HEK293 (cell line): Measurements from ENCODE around the gene MRPS18B.

ENCODE experiments used
- ELK4 ChIP-seq: IDR thresholded peaks from 2 replicates; pipeline ENCODE4 v1.6.1; 2011; ENCODE audit warnings: mild to moderate bottlenecking, low read depth, low read length, borderline replicate concordance
- GLIS1 ChIP-seq: fragments of 450-650 bp; formaldehyde crosslinking; IDR thresholded peaks from 2 replicates; pipeline ENCODE4 v1.5.1; 2016; ENCODE audit warnings: missing biosample characterization, missing genetic modification characterization
- KLF16 ChIP-seq: fragments of 450-650 bp; formaldehyde crosslinking; IDR thresholded peaks from 2 replicates; pipeline ENCODE4 v1.5.1; 2017; ENCODE audit warnings: missing biosample characterization, missing genetic modification characterization
- KLF7 ChIP-seq: fragments of 450-650 bp; formaldehyde crosslinking; IDR thresholded peaks from 2 replicates; pipeline ENCODE4 v1.5.1; 2016; ENCODE audit warnings: missing biosample characterization, missing genetic modification characterization, borderline replicate concordance
- PATZ1 ChIP-seq: fragments of 450-650 bp; formaldehyde crosslinking; IDR thresholded peaks from 2 replicates; pipeline ENCODE4 v1.5.1; 2016; ENCODE audit warnings: missing biosample characterization, missing genetic modification characterization
- PBX3 ChIP-seq: sonication (generic); formaldehyde crosslinking; IDR thresholded peaks from 2 replicates; pipeline ENCODE4 v1.8.1; 2022; ENCODE audit warnings: mild to moderate bottlenecking, moderate library complexity, missing genetic modification reagents
- PRDM1 ChIP-seq: fragments of 450-650 bp; formaldehyde crosslinking; IDR thresholded peaks from 2 replicates; pipeline ENCODE4; 2016; ENCODE audit warnings: missing biosample characterization, missing genetic modification characterization
- SP7 ChIP-seq: fragments of 450-650 bp; formaldehyde crosslinking; IDR thresholded peaks from 2 replicates; pipeline ENCODE4 v1.5.1; 2016; ENCODE audit warnings: missing biosample characterization, missing genetic modification characterization
- YY1 ChIP-seq: fragments of 450-650 bp; formaldehyde crosslinking; IDR thresholded peaks from 2 replicates; pipeline ENCODE4 v1.5.1; 2018; ENCODE audit warnings: missing biosample characterization, missing genetic modification characterization
- ZBTB48 ChIP-seq: fragments of 450-650 bp; formaldehyde crosslinking; IDR thresholded peaks from 2 replicates; pipeline ENCODE4 v1.5.1; 2016; ENCODE audit warnings: missing biosample characterization, missing genetic modification characterization
- ZBTB8A ChIP-seq: fragments of 450-650 bp; formaldehyde crosslinking; IDR thresholded peaks from 2 replicates; pipeline ENCODE4 v1.5.1; 2016; ENCODE audit warnings: missing biosample characterization, missing genetic modification characterization
- ZNF112 ChIP-seq: fragments of 450-650 bp; formaldehyde crosslinking; IDR thresholded peaks from 2 replicates; pipeline ENCODE4 v1.5.0; 2017; ENCODE audit warnings: missing biosample characterization, missing genetic modification characterization
- ZNF16 ChIP-seq: fragments of 450-650 bp; formaldehyde crosslinking; IDR thresholded peaks from 2 replicates; pipeline ENCODE4 v1.5.1; 2016; ENCODE audit warnings: low read depth, missing biosample characterization, missing genetic modification characterization
- ZNF184 ChIP-seq: fragments of 450-650 bp; IDR thresholded peaks from 2 replicates; pipeline ENCODE4 v1.5.1; 2018; ENCODE audit warnings: missing biosample characterization, mild to moderate bottlenecking, missing genetic modification characterization
- ZNF221 ChIP-seq: fragments of 450-650 bp; formaldehyde crosslinking; IDR thresholded peaks from 2 replicates; pipeline ENCODE4 v1.5.1; 2017; ENCODE audit warnings: missing biosample characterization, missing genetic modification characterization, borderline replicate concordance
- ZNF266 ChIP-seq: fragments of 450-650 bp; formaldehyde crosslinking; IDR thresholded peaks from 2 replicates; pipeline ENCODE4 v1.5.1; 2016; ENCODE audit warnings: missing biosample characterization, missing genetic modification characterization, low read depth
- ZNF274 ChIP-seq, 2 experiments: fragments of 200-500 bp in 1 of 2; fragments of 450-650 bp in 1 of 2; sonication (Bioruptor generic) in 1 of 2; formaldehyde crosslinking in 1 of 2; IDR thresholded peaks; 2 replicates each; pipeline versions ENCODE4 v1.5.1 to v1.6.1; 2014 to 2016; ENCODE audit warnings: borderline replicate concordance in 1 of 2, inconsistent platforms in 1 of 2, low read length in 1 of 2, missing biosample characterization in 1 of 2, missing genetic modification characterization in 1 of 2
- ZNF292 ChIP-seq: fragments of 450-650 bp; formaldehyde crosslinking; IDR thresholded peaks from 2 replicates; pipeline ENCODE4 v1.5.1; 2016; ENCODE audit warnings: low read depth, missing biosample characterization, missing genetic modification characterization, borderline replicate concordance
- ZNF501 ChIP-seq: fragments of 450-650 bp; formaldehyde crosslinking; IDR thresholded peaks from 2 replicates; pipeline ENCODE4 v1.5.1; 2016; ENCODE audit warnings: missing biosample characterization, missing genetic modification characterization
- ZNF514 ChIP-seq: fragments of 450-650 bp; formaldehyde crosslinking; IDR thresholded peaks from 2 replicates; pipeline ENCODE4 v1.5.1; 2016; ENCODE audit warnings: missing biosample characterization, missing genetic modification characterization
- ZNF621 ChIP-seq: fragments of 450-650 bp; formaldehyde crosslinking; IDR thresholded peaks from 2 replicates; pipeline ENCODE4 v1.5.1; 2017; ENCODE audit warnings: missing biosample characterization, missing genetic modification characterization
- ZNF623 ChIP-seq: fragments of 450-650 bp; formaldehyde crosslinking; IDR thresholded peaks from 2 replicates; pipeline ENCODE4 v1.5.1; 2016; ENCODE audit warnings: missing biosample characterization, missing genetic modification characterization
- ZNF626 ChIP-seq: fragments of 450-650 bp; sonication (Bioruptor Pico); formaldehyde crosslinking; IDR thresholded peaks from 2 replicates; pipeline ENCODE4 v1.5.1; 2018; ENCODE audit warnings: missing biosample characterization, missing genetic modification characterization, inconsistent platforms
- ZNF660 ChIP-seq: fragments of 450-650 bp; IDR thresholded peaks from 2 replicates; pipeline ENCODE4 v1.5.1; 2018; ENCODE audit warnings: missing biosample characterization, mild to moderate bottlenecking, missing genetic modification characterization
- ZNF701 ChIP-seq: fragments of 450-650 bp; formaldehyde crosslinking; IDR thresholded peaks from 2 replicates; pipeline ENCODE4 v1.5.1; 2016; ENCODE audit warnings: missing biosample characterization, missing genetic modification characterization
- ZXDB ChIP-seq: fragments of 450-650 bp; formaldehyde crosslinking; IDR thresholded peaks from 2 replicates; pipeline ENCODE4 v1.5.1; 2016; ENCODE audit warnings: missing biosample characterization, missing genetic modification characterization
- TF ChIP-seq, protein P1 (sequence below): fragments of 450-650 bp; formaldehyde crosslinking; IDR thresholded peaks from 2 replicates; pipeline ENCODE4 v1.5.1; 2017; ENCODE audit warnings: missing biosample characterization, missing genetic modification characterization
- TF ChIP-seq, protein P2 (sequence below): fragments of 450-650 bp; formaldehyde crosslinking; IDR thresholded peaks from 2 replicates; pipeline ENCODE4 v1.5.1; 2016; ENCODE audit warnings: missing biosample characterization, missing genetic modification characterization
- TF ChIP-seq, protein P3 (sequence below): fragments of 450-650 bp; formaldehyde crosslinking; IDR thresholded peaks from 2 replicates; pipeline ENCODE4 v1.5.1; 2016; ENCODE audit warnings: missing biosample characterization, missing genetic modification characterization
- TF ChIP-seq, protein P4 (sequence below): fragments of 450-650 bp; formaldehyde crosslinking; IDR thresholded peaks from 2 replicates; pipeline ENCODE4 v1.5.1; 2016; ENCODE audit warnings: missing biosample characterization, missing genetic modification characterization

Gene MRPS18B

DNA sequence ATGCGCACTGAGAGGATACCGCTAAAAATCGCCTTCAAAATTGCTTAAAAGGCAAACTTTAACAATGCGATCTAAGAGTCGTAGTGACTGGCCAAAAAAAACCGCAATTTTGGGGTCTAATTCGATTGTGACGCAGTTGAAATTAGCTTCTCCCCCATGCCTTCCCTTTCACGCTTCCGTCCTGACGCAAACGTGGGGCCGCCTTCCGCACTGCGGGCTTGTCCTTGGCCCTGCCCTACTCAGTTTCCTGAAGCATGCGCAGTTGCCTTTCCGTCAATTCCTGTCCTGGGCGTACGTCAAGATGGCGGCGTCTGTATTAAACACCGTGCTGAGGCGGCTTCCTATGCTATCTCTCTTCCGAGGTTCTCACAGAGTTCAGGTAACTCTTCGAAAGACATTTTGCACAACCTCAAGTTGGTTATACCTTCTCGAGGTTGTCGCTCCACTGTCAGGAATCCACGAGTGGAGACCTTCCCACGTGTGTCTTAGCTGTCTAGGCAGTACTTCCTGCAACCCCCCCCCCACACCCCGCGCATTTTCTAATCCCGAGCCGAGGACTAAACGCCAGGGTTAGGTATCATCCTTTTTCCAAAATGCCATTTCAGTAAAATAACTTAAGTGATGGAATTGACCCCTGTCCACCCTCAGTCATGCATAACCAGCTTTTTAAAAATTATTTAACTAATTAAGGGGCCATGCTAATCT is at the start of gene MRPS18B (continued):
- no peak for TF ChIP-seq PRDM1 (tag by site-specific recombination)
- TF ChIP-seq, protein P1, sequence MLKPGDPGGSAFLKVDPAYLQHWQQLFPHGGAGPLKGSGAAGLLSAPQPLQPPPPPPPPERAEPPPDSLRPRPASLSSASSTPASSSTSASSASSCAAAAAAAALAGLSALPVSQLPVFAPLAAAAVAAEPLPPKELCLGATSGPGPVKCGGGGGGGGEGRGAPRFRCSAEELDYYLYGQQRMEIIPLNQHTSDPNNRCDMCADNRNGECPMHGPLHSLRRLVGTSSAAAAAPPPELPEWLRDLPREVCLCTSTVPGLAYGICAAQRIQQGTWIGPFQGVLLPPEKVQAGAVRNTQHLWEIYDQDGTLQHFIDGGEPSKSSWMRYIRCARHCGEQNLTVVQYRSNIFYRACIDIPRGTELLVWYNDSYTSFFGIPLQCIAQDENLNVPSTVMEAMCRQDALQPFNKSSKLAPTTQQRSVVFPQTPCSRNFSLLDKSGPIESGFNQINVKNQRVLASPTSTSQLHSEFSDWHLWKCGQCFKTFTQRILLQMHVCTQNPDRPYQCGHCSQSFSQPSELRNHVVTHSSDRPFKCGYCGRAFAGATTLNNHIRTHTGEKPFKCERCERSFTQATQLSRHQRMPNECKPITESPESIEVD = no peak
- 0 out of 2 replicates have a peak, but pooled peaks have one; percentile 9 for TF ChIP-seq ZBTB8A (tag by site-specific recombination)
- TF ChIP-seq KLF16 (tag by site-specific recombination) = no peak
- TF ChIP-seq, protein P2, sequence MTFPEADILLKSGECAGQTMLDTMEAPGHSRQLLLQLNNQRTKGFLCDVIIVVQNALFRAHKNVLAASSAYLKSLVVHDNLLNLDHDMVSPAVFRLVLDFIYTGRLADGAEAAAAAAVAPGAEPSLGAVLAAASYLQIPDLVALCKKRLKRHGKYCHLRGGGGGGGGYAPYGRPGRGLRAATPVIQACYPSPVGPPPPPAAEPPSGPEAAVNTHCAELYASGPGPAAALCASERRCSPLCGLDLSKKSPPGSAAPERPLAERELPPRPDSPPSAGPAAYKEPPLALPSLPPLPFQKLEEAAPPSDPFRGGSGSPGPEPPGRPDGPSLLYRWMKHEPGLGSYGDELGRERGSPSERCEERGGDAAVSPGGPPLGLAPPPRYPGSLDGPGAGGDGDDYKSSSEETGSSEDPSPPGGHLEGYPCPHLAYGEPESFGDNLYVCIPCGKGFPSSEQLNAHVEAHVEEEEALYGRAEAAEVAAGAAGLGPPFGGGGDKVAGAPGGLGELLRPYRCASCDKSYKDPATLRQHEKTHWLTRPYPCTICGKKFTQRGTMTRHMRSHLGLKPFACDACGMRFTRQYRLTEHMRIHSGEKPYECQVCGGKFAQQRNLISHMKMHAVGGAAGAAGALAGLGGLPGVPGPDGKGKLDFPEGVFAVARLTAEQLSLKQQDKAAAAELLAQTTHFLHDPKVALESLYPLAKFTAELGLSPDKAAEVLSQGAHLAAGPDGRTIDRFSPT (tag by site-specific recombination) = no peak
- TF ChIP-seq GLIS1 (tag by site-specific recombination) = no peak
- TF ChIP-seq ZNF626 = no peak
- TF ChIP-seq ZNF623 (tag by site-specific recombination) = no peak
- peak; percentile 79; the same call in 1 of the 2 replicates for TF ChIP-seq ZNF501 (tag by site-specific recombination)
- TF ChIP-seq ZNF621 (tag by site-specific recombination) = no peak
- TF ChIP-seq ZNF184 (tag by site-specific recombination) = 0 out of 2 replicates have a peak, but pooled peaks have one; percentile 19
- peak; percentile 73 for TF ChIP-seq PATZ1 (tag by site-specific recombination)
- TF ChIP-seq YY1 (tag by site-specific recombination) = peak; percentile 93
- peak; percentile 87 for TF ChIP-seq ELK4
- TF ChIP-seq ZBTB48 (tag by site-specific recombination) = no peak
- no peak for TF ChIP-seq ZNF221 (tag by site-specific recombination)
- TF ChIP-seq ZXDB (tag by site-specific recombination) = peak; percentile 93
- peak; percentile 78; the same call in 1 of the 2 replicates for TF ChIP-seq ZNF660
- no peak for TF ChIP-seq ZNF701 (tag by site-specific recombination)
- TF ChIP-seq ZNF266 (tag by site-specific recombination) = no peak
- TF ChIP-seq, protein P3, sequence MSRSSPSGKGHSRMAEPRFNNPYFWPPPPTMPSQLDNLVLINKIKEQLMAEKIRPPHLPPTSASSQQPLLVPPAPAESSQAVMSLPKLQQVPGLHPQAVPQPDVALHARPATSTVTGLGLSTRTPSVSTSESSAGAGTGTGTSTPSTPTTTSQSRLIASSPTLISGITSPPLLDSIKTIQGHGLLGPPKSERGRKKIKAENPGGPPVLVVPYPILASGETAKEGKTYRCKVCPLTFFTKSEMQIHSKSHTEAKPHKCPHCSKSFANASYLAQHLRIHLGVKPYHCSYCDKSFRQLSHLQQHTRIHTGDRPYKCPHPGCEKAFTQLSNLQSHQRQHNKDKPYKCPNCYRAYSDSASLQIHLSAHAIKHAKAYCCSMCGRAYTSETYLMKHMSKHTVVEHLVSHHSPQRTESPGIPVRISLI (tag by site-specific recombination) = no peak
- TF ChIP-seq ZNF514 (tag by site-specific recombination) = no peak
- peak; percentile 61; the same call in 1 of the 2 replicates for TF ChIP-seq KLF7 (tag by site-specific recombination)
- no peak for TF ChIP-seq ZNF112 (tag by site-specific recombination)
- TF ChIP-seq ZNF16 (tag by site-specific recombination) = no peak
- TF ChIP-seq ZNF292 (tag by site-specific recombination) = no peak
- TF ChIP-seq, protein P4, sequence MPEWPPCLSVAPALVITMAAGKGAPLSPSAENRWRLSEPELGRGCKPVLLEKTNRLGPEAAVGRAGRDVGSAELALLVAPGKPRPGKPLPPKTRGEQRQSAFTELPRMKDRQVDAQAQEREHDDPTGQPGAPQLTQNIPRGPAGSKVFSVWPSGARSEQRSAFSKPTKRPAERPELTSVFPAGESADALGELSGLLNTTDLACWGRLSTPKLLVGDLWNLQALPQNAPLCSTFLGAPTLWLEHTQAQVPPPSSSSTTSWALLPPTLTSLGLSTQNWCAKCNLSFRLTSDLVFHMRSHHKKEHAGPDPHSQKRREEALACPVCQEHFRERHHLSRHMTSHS (tag by site-specific recombination) = no peak
- 0 out of 2 replicates have a peak, but pooled peaks have one; percentile 44 for TF ChIP-seq PBX3
- peak; percentile 75 for TF ChIP-seq SP7 (tag by site-specific recombination)
- TF ChIP-seq ZNF274 (IDR thresholded peaks at IDR 0.05; ENCODE audit: low read length) = no peak
- no peak for TF ChIP-seq ZNF274 (tag by site-specific recombination; IDR thresholded peaks at IDR 0.05; ENCODE audit: borderline replicate concordance)
